ENCODE data around the gene ABI3BP.

DNA sequence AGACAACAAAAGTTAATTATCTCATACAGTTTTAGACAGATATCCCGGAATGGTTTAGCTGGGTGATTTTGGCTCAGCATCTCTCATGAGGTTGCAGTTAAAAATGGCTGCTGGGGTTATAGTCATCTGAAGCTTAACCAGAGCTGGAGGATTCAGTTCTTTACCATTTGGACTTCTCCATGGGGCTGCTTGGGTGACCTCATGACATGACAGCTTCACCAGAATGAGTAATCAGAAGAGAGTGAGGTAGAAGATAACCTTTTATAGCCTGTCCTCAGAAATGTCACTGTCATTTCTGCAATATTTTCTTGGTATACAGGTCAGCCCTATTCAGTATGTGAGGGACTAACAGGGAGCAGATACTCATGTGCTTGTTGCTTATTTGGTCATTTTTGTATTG is 253.0 kb downstream of the ABI3BP start:
- TF ChIP-seq, protein P1, sequence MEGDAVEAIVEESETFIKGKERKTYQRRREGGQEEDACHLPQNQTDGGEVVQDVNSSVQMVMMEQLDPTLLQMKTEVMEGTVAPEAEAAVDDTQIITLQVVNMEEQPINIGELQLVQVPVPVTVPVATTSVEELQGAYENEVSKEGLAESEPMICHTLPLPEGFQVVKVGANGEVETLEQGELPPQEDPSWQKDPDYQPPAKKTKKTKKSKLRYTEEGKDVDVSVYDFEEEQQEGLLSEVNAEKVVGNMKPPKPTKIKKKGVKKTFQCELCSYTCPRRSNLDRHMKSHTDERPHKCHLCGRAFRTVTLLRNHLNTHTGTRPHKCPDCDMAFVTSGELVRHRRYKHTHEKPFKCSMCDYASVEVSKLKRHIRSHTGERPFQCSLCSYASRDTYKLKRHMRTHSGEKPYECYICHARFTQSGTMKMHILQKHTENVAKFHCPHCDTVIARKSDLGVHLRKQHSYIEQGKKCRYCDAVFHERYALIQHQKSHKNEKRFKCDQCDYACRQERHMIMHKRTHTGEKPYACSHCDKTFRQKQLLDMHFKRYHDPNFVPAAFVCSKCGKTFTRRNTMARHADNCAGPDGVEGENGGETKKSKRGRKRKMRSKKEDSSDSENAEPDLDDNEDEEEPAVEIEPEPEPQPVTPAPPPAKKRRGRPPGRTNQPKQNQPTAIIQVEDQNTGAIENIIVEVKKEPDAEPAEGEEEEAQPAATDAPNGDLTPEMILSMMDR (IDR thresholded peaks at IDR 0.05; ENCODE audit: low read depth, low read length, missing input control) = no peak
- TF ChIP-seq FOXA1 (IDR thresholded peaks at IDR 0.05) (no peak), JUND (IDR thresholded peaks at IDR 0.05) (no peak)
- TF ChIP-seq, protein P2, sequence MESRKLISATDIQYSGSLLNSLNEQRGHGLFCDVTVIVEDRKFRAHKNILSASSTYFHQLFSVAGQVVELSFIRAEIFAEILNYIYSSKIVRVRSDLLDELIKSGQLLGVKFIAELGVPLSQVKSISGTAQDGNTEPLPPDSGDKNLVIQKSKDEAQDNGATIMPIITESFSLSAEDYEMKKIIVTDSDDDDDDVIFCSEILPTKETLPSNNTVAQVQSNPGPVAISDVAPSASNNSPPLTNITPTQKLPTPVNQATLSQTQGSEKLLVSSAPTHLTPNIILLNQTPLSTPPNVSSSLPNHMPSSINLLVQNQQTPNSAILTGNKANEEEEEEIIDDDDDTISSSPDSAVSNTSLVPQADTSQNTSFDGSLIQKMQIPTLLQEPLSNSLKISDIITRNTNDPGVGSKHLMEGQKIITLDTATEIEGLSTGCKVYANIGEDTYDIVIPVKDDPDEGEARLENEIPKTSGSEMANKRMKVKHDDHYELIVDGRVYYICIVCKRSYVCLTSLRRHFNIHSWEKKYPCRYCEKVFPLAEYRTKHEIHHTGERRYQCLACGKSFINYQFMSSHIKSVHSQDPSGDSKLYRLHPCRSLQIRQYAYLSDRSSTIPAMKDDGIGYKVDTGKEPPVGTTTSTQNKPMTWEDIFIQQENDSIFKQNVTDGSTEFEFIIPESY (IDR thresholded peaks at IDR 0.05) = no peak
